ENCODE results near the gene OR52D1. TPM values are rescaled to one million over a fixed set of nuclear protein-coding genes. Genes with fewer than 3 reads are reported as not detected.

Gene OR52D1
- total RNA-seq, 1 experiment from 2014 or later = not detected

DNA sequence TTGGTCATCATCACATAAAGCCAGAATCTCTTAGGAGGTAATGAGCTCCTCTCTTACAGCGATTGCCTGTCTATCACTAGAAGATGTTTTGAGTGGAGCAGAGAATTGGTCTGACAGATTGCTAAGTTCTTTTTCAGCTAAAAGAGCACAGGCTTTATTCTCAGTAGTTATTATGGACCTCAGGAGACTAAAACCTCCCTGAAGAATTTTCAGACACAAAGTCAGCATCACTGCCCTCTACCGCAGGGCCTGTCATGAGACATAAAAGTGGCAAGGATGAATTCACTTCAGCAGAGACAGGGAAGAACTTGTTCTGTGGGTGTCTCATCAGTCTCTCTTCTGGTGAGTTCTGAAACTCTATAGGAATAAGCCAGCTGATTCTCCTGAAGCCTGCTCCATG lies 39.5 kb upstream of the OR52D1 start, which contains the start of gene OR51I2:
Gene OR51I2, plus strand, starts transcription at position 301 of the 400 bp plus-strand sequence. CDS start 4,166 bp downstream, outside the sequence.
- Histone ChIP-seq H3K79me1 (ENCODE audit: insufficient read depth, low read depth, low read length, poor library complexity, severe bottlenecking) (no peaks in the 10 kb centered on the region), H2AFZ (ENCODE audit: low read length) (no peak within 1 kb of the TSS), H3K79me2 (ENCODE audit: insufficient read depth, low read length) (no peaks in the 10 kb centered on the region), H4K5ac (ENCODE audit: insufficient read length, low read depth, low read length) (no peak within 1 kb of the TSS), H2BK12ac (ENCODE audit: insufficient read length, low read depth, low read length) (no peak within 1 kb of the TSS), H3T11ph (ENCODE audit: low read length) (no peak within 1 kb of the TSS), H3K23ac (ENCODE audit: insufficient read length, low read depth, low read length) (no peak within 1 kb of the TSS), H3K18ac (ENCODE audit: insufficient read length, low read depth, low read length) (no peak within 1 kb of the TSS), H3K4me2 (ENCODE audit: insufficient read depth, insufficient read length, low read length) (no peak within 1 kb of the TSS), H2BK20ac (ENCODE audit: low read depth, low read length, poor library complexity, severe bottlenecking) (no peak within 1 kb of the TSS), H3K9ac (ENCODE audit: extremely low read depth, insufficient read length, low read length) (no peak within 1 kb of the TSS), H4K8ac (replicated peaks; ENCODE audit: insufficient read length, low read depth, low read length) (no peak within 1 kb of the TSS), H3K9me3 (ENCODE audit: control insufficient read depth, low read depth, low read length) (no peaks in the 10 kb centered on the region), H4K91ac (ENCODE audit: insufficient read length, low read depth, low read length) (no peak within 1 kb of the TSS), H3K27ac (ENCODE audit: insufficient read length, low read depth, low read length) (no peak within 1 kb of the TSS), H2BK15ac (ENCODE audit: low read depth, low read length) (no peak within 1 kb of the TSS), H4K20me1 (ENCODE audit: control insufficient read depth, insufficient read depth, insufficient read length) (no peaks in the 10 kb centered on the region), H2AK5ac (ENCODE audit: insufficient read length, low read length) (no peak within 1 kb of the TSS), H3K27me3 (ENCODE audit: insufficient read depth, low read length) (no peaks in the 10 kb centered on the region), H3K14ac (ENCODE audit: insufficient read depth, low read length) (no peak within 1 kb of the TSS), H3K4ac (ENCODE audit: low read depth, low read length) (no peak within 1 kb of the TSS), H3K23me2 (ENCODE audit: insufficient read length, low read depth, low read length, poor library complexity, severe bottlenecking) (no peaks in the 10 kb centered on the region), H2BK5ac (ENCODE audit: insufficient read length, low read length) (no peak within 1 kb of the TSS), H3K4me1 (ENCODE audit: insufficient read depth, low read length) (no peaks in the 10 kb centered on the region), H2BK120ac (ENCODE audit: low read depth, low read length, poor library complexity, severe bottlenecking) (no peak within 1 kb of the TSS), H3K56ac (ENCODE audit: insufficient read length, low read depth, low read length) (no peak within 1 kb of the TSS)
- Mint-ChIP-seq H3K4me3 (no peak within 1 kb of the TSS), H3K9me3 (no peaks in the 10 kb centered on the region), H3K27me3 (ENCODE audit: low read depth) (peaks cover 4% of the 10 kb centered on the region), H3K4me1 (peaks cover 17 to 26% of the 10 kb centered on the region in 2 experiments), H3K36me3 (ENCODE audit: insufficient read depth in 1 of 3, low read depth in 3 of 3) (no peaks in the 10 kb centered on the region), H3K27ac (no peak within 1 kb of the TSS; a peak in 1 of 7 replicates)
- TF ChIP-seq, protein P1, sequence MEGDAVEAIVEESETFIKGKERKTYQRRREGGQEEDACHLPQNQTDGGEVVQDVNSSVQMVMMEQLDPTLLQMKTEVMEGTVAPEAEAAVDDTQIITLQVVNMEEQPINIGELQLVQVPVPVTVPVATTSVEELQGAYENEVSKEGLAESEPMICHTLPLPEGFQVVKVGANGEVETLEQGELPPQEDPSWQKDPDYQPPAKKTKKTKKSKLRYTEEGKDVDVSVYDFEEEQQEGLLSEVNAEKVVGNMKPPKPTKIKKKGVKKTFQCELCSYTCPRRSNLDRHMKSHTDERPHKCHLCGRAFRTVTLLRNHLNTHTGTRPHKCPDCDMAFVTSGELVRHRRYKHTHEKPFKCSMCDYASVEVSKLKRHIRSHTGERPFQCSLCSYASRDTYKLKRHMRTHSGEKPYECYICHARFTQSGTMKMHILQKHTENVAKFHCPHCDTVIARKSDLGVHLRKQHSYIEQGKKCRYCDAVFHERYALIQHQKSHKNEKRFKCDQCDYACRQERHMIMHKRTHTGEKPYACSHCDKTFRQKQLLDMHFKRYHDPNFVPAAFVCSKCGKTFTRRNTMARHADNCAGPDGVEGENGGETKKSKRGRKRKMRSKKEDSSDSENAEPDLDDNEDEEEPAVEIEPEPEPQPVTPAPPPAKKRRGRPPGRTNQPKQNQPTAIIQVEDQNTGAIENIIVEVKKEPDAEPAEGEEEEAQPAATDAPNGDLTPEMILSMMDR (conservative IDR thresholded peaks at IDR 0.05) = no peak
- WGBS (ENCODE audit: extremely low coverage, insufficient read length, low lambda C conversion rate) = no CpG with 5 or more reads among the region's 2 CpGs
- DNase-seq = no peak
